Measurements from ENCODE around the gene ANKRD65.
"Not testable (repeated sequence)": the region's sequence is repeated elsewhere in the genome, so short reads cannot be mapped to it uniquely, and the experiment has no call there.

The ANKRD65 gene

GRCh38 chr1:1421147-1421906 is at the start of gene ANKRD65:
TSS of gene ANKRD65 (minus strand) at chr1:1421276. CDS start at chr1:1421005, 271 bp downstream.
- no peaks in the 10 kb centered on the region for H3K36me3 ChIP-seq (ENCODE audit: insufficient read depth, low read length)
- no peaks in the 10 kb centered on the region for H3K9me3 ChIP-seq (ENCODE audit: low read depth, low read length)
- no peak within 1 kb of the TSS for H3K4me3 ChIP-seq
- H3K27ac ChIP-seq = no peak within 1 kb of the TSS
- DNase-seq (ENCODE audit: low read depth, low spot score) = no peak
- no peak within 1 kb of the TSS for H3K9ac ChIP-seq (ENCODE audit: insufficient read length)
- TF ChIP-seq POLR2AphosphoS5 (IDR thresholded peaks at IDR 0.05; ENCODE audit: borderline replicate concordance, low read depth, low read length) = no peak
- TF ChIP-seq FOXP2 (optimal IDR thresholded peaks at IDR 0.05; ENCODE audit: control extremely low read depth, extremely low read length, insufficient read depth) = no peak
- TF ChIP-seq EZH2 (IDR thresholded peaks at IDR 0.05) = no peak

- not testable (repeated sequence) for H3K36me3 ChIP-seq (ENCODE audit: insufficient read depth, low read length); H3K27ac ChIP-seq; H3K4me3 ChIP-seq; H3K9ac ChIP-seq (ENCODE audit: insufficient read length); H3K9me3 ChIP-seq (ENCODE audit: low read depth, low read length); DNase-seq (ENCODE audit: low read depth, low spot score)
Observed at GRCh38 chr1:1468196-1468985, 47.3 kb upstream of the ANKRD65 start.

GRCh38 chr1:1463312-1463711 is 42.2 kb upstream of the ANKRD65 start:
- no peak for TF ChIP-seq EZH2 (IDR thresholded peaks at IDR 0.05)
- no peak for TF ChIP-seq FOXP2 (optimal IDR thresholded peaks at IDR 0.05; ENCODE audit: control extremely low read depth, extremely low read length, insufficient read depth)
- TF ChIP-seq POLR2AphosphoS5 (IDR thresholded peaks at IDR 0.05; ENCODE audit: borderline replicate concordance, low read depth, low read length) = no peak
- Histone ChIP-seq H3K9me3 (ENCODE audit: low read depth, low read length) (no peaks in the 10 kb centered on the region), H3K36me3 (ENCODE audit: insufficient read depth, low read length) (no peaks in the 10 kb centered on the region), H3K9ac (ENCODE audit: insufficient read length) (no peak overlapping the region), H3K27ac (no peak overlapping the region), H3K4me3 (no peak overlapping the region)
- DNase-seq (ENCODE audit: low read depth, low spot score) = no peak

- Histone ChIP-seq H3K4me3 (no peak overlapping the region), H3K36me3 (ENCODE audit: insufficient read depth, low read length) (no peaks in the 10 kb centered on the region), H3K27ac (no peak overlapping the region), H3K9ac (ENCODE audit: insufficient read length) (no peak overlapping the region), H3K9me3 (ENCODE audit: low read depth, low read length) (no peaks in the 10 kb centered on the region)
- no peak for DNase-seq (ENCODE audit: low read depth, low spot score)
- no peak for TF ChIP-seq EZH2 (IDR thresholded peaks at IDR 0.05)
- no peak for TF ChIP-seq POLR2AphosphoS5 (IDR thresholded peaks at IDR 0.05; ENCODE audit: borderline replicate concordance, low read depth, low read length)
- TF ChIP-seq FOXP2 (optimal IDR thresholded peaks at IDR 0.05; ENCODE audit: control extremely low read depth, extremely low read length, insufficient read depth) = no peak
Observed at GRCh38 chr1:1462318-1462966, 41.4 kb upstream of the ANKRD65 start.

GRCh38 chr1:1461721-1462317 is 40.7 kb upstream of the ANKRD65 start:
- Histone ChIP-seq H3K9me3 (ENCODE audit: low read depth, low read length) (no peaks in the 10 kb centered on the region), H3K9ac (ENCODE audit: insufficient read length) (no peak overlapping the region), H3K4me3 (no peak overlapping the region), H3K36me3 (ENCODE audit: insufficient read depth, low read length) (no peaks in the 10 kb centered on the region), H3K27ac (no peak overlapping the region)
- DNase-seq (ENCODE audit: low read depth, low spot score) = no peak
- TF ChIP-seq FOXP2 (optimal IDR thresholded peaks at IDR 0.05; ENCODE audit: control extremely low read depth, extremely low read length, insufficient read depth) (no peak), EZH2 (IDR thresholded peaks at IDR 0.05) (no peak), POLR2AphosphoS5 (IDR thresholded peaks at IDR 0.05; ENCODE audit: borderline replicate concordance, low read depth, low read length) (no peak)

- no peak for DNase-seq (ENCODE audit: low read depth, low spot score)
- H3K27ac ChIP-seq = no peak overlapping the region
- TF ChIP-seq POLR2AphosphoS5 (IDR thresholded peaks at IDR 0.05; ENCODE audit: borderline replicate concordance, low read depth, low read length) = no peak
- TF ChIP-seq FOXP2 (optimal IDR thresholded peaks at IDR 0.05; ENCODE audit: control extremely low read depth, extremely low read length, insufficient read depth) = no peak
- no peak for TF ChIP-seq EZH2 (IDR thresholded peaks at IDR 0.05)
- no peak overlapping the region for H3K9ac ChIP-seq (ENCODE audit: insufficient read length)
- no peak overlapping the region for H3K4me3 ChIP-seq
- no peaks in the 10 kb centered on the region for H3K36me3 ChIP-seq (ENCODE audit: insufficient read depth, low read length)
- H3K9me3 ChIP-seq (ENCODE audit: low read depth, low read length) = no peaks in the 10 kb centered on the region
Observed at GRCh38 chr1:1460540-1461130, 39.6 kb upstream of the ANKRD65 start.

GRCh38 chr1:1459711-1460110 is 38.6 kb upstream of the ANKRD65 start:
- not testable (repeated sequence) for H3K9me3 ChIP-seq (ENCODE audit: low read depth, low read length); H3K27ac ChIP-seq; H3K9ac ChIP-seq (ENCODE audit: insufficient read length); H3K4me3 ChIP-seq; H3K36me3 ChIP-seq (ENCODE audit: insufficient read depth, low read length); DNase-seq (ENCODE audit: low read depth, low spot score)

GRCh38 chr1:1459156-1459555 is 38.1 kb upstream of the ANKRD65 start:
- H3K27ac ChIP-seq; DNase-seq (ENCODE audit: low read depth, low spot score); H3K36me3 ChIP-seq (ENCODE audit: insufficient read depth, low read length); H3K9me3 ChIP-seq (ENCODE audit: low read depth, low read length); H3K4me3 ChIP-seq; H3K9ac ChIP-seq (ENCODE audit: insufficient read length): not testable (repeated sequence)

GRCh38 chr1:1456683-1457255 is 35.7 kb upstream of the ANKRD65 start:
- not testable (repeated sequence) for H3K36me3 ChIP-seq (ENCODE audit: insufficient read depth, low read length); H3K27ac ChIP-seq; H3K9me3 ChIP-seq (ENCODE audit: low read depth, low read length); H3K9ac ChIP-seq (ENCODE audit: insufficient read length); H3K4me3 ChIP-seq; DNase-seq (ENCODE audit: low read depth, low spot score)

- not testable (repeated sequence) for H3K4me3 ChIP-seq
Observed at GRCh38 chr1:1455934-1456333, 34.9 kb upstream of the ANKRD65 start.

More at GRCh38 chr1:1455934-1456333, 34.9 kb upstream of the ANKRD65 start:
- not testable (repeated sequence) for H3K9me3 ChIP-seq (ENCODE audit: low read depth, low read length); H3K36me3 ChIP-seq (ENCODE audit: insufficient read depth, low read length); DNase-seq (ENCODE audit: low read depth, low spot score); H3K9ac ChIP-seq (ENCODE audit: insufficient read length); H3K27ac ChIP-seq
